Stimulated activated CD8-positive, alpha-beta memory T cell treated with anti-CD3 and anti-CD28 coated beads, Interleukin-12 subunit alpha, Interleukin-12 subunit beta, amount 100 ng/mL, for 24 hours (primary cell): Measurements from ENCODE around the gene COL20A1.

Source experiments
- DNase-seq: peaks from one replicate; pipeline ENCODE4 v3.0.0-alpha.2; 2020; ENCODE audit errors: extremely low read depth

Gene COL20A1

GRCh38 chr20:63362436-63363009 lies 69.5 kb downstream of the COL20A1 start:
- no peak for DNase-seq

GRCh38 chr20:63363013-63363957 lies 70.3 kb downstream of the COL20A1 start:
- DNase-seq: no peak

DNA sequence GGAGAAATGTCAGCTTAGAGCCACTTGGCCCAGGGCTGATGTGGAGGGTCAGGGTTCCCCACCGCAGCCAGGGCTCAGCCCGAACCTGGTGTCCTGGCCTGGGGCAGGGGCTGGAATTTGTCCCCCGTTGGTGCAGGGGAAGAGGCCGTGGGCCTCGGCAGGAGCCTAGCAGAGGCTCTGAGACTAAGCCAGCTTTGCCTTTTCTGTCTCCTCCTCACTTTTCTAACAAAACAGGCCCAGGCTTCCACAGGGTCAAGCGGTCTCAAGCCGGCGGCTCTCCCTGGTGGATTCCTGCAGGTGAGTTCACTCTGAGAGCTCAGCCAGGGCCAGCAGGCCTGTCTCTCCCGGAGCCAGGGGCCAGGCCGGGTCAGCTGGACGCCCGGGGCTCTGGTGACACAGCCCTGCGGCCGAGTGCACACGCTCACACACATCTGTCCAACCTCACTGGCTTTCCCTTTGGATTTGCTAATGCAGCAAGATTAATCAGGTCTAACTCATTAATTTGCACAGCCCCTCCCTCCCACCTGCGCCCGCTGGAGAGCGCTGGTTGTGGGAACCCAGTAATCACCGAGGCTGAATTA lies 71.1 kb downstream of the COL20A1 start:
- no peak for DNase-seq

DNA sequence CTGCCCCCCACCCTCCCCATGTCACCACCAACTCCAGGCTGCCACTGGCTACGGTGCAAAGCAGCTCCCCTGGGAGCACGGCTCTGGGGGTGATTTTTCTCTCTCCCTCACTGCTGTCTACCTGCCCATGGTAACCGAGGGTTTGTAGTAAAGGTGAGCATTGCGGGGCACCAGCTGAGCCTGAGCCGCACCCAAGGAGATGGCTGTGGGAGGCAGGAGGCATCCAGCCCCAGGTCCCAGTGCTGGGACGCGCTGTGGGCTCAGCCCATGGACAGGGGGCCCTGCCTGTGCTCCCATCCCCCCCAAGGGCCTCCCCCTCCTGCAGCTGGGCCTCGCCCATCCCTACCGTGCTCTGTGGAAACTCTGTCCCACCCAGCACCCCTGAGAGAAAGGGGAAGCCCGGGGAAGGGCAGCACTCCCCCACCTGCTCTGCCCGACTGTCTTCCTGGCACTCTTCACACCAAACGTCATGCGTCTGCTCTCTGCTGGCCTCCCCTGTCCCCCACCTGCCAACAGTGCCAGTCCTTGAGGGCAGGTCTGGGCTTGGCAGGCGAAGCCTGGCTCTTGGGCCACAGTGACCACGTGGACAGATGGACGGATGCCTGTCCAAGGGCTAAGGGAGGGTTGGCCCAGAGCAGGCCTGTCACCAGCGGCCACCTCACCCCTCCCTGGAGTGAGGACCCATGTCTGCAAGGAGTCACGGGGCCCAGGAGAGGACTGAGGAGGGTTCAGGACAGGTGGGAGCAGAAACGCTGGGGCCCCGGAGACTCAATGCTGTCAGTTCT lies 72.0 kb downstream of the COL20A1 start:
- DNase-seq: no peak

DNA sequence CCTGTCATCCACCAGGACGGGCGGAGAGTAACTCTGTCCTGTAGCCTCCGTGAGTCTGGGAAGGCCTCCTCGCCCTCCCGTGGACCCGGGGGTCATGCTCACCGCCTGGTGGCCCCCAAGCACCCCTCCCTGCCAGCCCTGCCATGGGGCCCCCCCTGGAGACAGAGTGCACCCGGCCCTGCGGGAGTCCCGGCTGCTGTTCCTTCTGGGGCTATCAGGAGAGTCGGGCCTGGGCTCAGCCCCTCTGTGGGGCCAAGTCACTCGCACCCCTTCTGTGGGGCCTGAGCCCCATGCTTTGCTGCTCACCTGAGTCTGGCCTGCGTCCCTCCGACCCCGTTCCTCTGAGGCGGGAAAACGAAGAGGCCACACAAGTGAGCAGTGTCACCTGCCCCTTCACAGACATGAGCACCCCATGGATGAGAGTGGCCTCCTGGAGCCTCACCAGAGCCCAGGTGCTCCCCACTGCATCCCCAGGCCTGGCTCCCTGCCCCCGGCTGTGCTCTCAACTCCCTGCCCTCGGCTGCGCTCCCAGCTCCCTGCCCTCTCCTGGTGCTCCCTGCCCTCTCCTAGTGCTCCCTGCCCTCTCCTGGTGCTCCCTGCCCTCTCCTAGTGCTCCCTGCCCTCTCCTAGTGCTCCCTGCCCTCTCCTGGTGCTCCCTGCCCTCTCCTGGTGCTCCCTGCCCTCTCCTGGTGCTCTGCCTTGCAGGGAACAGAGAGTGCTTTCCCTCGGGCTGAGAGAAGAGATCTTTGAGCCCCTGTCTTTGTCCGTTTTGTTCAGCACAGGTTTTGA lies 72.8 kb downstream of the COL20A1 start:
- DNase-seq: no peak

DNA sequence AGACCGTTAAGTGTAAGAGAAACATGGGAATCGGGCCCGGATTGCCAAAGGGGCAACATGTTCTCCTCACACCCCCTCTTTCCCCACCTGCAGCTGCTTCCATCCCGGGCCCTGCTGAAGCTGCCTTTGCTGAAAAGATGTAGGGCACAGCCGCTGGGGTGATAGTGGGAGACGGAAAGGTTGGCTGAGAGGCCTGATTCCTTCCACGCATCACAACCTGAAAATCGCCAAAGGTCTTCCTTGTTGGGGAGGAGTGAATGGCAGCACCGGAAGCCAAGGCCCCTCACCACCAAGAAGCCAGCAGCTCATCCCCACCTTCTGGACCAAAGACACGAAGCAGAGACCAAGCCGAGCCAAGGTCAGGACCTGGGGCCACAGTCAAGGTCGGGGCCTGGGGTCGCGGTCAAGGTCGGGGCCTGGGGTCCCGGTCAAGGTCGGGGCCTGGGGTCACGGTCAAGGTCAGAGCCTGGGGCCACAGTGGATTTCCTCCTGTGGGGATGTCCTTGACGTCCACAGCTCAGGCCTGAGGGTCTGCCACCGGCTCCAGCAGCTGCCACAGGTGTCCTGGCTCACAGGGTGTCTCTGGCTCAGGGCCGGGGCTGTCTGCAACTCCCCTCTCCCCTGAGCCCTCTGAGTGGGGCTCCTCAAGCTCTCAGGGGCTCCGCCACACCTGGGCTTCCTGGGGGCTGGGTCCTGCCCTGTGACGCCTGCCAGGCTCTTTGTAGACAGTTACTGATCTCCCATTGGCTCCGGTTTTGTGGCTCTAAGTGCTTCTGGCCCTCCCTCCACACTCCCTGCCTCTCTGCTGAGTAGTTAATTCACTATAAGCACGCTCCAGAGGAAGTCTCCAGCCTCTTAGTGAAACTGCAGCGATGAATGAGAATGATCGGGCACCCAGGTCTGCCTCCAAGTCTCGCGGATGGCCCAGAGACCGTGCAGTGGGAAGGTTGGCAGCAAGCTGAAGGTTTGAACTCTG lies 73.7 kb downstream of the COL20A1 start:
- no peak for DNase-seq

GRCh38 chr20:63367446-63368055 lies 74.6 kb downstream of the COL20A1 start:
- no peak for DNase-seq

GRCh38 chr20:63368151-63368550 lies 75.2 kb downstream of the COL20A1 start:
- DNase-seq: no peak

DNA sequence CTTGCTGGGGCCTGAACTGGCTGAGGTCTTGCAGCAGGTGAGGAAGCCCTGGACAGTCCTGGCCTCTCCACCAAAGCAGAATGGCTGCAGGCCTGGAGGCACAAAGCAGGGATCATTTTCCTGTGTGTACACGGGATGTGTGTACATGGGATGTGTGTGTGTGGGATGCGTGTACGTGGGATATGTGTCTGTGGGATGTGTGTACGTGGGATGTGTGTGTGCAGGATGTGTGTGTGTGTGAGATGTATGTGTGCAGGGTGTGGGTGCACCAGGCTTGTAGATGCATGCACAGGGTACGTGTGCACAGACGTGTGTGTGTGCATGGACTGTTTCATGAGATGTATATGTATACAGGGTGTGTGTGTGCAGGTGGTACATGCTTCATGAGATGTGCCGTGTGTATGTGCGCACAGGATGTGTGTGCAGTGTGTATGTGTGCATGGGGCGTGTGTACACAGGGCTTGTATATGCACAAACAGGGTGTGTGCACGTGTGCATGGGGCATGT lies 76.1 kb downstream of the COL20A1 start:
- no peak for DNase-seq

DNA sequence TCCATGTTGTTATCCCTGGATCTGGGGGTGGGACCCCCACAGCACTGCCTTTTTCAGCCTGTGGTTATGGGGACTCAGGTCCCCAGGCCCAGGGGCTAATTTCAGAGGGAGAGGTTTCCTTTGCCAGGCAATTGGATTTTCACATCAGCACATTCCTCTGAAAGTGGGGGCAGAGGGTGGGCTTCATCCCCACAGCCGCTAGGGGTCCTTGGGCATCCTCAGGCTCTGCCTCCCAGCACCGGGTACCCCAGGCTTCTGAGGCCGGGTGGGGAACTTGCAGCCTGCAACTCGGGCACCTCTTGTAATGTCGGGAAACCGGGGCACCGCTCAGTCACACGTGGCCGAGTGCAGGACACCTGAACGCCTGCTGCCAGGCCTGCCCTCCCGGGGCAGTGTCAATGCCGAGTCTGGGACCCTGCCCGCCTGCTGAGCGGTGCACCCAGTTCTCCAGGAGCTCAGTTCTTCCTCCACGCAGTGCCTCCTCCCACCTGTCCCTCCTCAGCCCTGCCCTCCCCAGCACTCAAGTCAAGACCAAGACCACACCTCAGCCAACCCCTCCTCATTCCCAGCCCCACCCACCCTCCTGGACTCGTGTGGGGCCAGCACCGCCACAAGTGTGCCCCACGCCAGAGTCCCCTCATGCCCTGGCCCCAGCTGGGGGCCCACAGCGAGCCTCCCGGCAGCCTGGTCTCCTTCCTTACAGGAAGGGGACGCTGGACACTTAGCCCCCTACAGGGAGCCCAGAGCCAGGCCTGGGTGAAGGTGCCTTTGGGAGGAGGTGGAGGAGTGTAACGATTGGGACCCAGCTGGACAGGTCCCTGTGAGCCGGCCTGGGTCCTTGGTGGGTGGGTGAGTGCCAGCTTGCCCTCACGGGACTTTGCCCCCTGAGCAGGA lies 77.0 kb downstream of the COL20A1 start:
- no peak for DNase-seq

- DNase-seq: no peak
These were observed 77.7 kb downstream of the COL20A1 start for GRCh38 chr20:63370618-63371187.

GRCh38 chr20:63371291-63371865 lies 78.4 kb downstream of the COL20A1 start:
- no peak for DNase-seq

DNA sequence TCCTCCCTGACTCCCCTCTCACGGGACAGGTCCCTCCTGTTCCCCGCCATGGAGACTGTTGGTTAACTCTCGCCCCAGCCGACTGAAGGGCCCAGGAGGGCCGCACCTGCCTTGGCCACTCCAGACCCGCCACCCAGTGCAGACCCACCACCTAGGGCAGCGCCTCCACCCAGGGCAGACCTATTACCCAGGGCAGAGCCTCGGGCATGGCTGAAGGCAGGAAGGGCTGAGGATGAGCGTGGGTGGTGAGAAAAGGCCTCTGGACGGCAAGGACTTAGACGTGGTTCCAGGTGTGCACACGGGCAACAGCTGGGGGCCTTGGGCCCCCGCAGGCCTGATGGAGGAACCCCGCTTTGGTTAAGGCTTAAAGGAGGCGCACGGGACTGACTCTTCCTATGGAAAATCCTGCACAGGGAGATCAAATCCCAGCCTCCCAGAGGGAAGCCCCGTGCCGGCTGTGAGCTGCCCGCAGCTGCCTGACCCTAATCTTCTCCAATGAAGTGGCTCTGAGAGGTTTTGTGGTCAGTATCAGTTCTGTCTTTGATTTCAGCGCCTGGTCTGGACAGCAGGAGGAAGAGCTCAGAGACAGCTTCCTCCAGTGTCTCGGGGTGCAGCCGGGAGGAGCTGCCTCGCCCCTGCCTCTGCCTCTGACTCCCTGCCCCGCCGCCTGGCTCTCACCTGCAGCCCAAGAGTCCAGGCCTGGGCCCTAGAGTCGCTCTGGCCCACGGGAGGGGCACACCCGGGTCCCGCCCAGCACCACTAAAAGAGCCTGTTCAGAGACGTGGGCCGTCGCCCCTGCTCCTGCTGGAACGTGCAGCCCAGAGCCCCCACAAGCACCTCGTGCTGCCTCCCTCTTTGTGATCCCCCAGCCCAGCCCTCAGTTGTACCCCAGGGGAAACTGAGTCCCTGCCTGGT lies 80.2 kb downstream of the COL20A1 start:
- DNase-seq: no peak

GRCh38 chr20:63373996-63374395 lies 81.0 kb downstream of the COL20A1 start:
- DNase-seq: no peak

DNA sequence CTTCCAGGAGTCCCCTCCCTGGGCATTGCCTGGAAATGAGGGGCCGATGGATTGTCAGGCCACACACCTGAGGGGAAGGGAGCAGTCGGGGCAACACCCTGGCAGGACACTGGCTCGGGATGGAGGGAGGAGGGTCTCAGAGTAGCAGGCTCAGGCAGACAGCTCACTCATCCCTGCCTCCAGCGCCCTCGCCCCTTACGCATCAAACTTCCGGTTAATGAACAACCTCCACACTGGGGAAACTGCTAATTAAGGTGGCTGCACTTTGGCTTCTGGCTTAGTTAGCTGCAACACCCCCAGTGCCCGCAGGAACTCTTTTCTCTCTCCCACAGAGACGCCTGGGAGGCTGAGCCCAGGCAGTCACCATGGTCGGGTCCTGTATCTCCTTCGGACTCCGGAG lies 81.5 kb downstream of the COL20A1 start:
- DNase-seq: no peak

DNA sequence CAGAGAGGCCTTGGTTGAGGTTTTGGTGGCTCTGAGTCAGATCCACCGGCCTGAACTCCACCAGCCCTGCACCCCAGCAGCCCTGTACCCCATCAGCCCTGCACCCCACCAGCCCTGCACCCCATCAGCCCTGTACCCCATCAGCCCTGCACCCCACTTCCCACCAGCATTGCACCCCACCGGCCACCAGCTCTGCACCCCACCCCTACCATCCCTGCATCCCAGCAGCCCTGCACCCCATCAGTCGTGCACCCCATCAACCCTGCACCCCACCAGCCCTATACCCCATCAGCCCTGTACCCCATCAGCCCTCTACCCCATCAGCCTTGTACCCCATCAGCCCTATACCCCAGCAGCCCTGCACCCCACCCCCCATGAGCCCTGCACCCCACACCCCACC lies 82.5 kb downstream of the COL20A1 start:
- no peak for DNase-seq
